ENCODE measurements around the gene LSM7.
"Not testable (repeated sequence)": the region's sequence is repeated elsewhere in the genome, so short reads cannot be mapped to it uniquely, and the experiment has no call there.

Gene LSM7

DNA sequence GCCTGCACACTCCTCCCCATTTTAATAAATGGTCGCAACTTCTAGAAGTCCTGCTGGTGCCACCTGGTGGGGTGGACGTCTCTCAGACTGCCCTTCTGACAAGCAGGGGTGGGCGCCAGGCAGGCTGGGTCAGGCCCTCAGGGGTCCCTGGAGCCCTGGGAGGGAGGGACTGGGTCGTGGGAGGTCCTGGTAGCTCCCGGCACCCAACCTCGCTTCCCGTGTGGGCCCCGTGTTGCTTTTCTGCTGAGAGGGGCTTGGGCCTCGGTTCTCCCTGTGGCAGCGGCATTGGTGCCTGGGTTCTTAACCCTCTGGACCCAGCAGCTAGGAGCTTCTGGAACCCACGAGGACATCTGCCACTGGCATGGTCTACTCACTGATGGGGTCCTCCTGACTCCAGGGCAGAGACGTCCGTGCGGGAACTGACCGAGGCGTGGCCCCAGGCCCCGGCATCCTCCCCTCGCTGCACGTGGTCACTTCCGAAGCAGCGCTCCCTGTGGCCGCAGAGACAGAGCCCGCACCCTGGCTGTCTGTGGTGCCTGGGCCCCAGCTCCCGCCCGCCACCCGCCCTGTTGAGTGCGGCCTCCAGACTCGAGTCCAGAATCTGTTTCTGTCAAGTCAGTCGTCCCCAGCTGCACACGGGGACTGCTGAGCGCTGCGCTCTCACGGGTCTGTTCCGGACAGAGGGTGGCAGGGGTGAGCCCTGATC is 25.7 kb upstream of the LSM7 start:
- TF ChIP-seq, protein P1, sequence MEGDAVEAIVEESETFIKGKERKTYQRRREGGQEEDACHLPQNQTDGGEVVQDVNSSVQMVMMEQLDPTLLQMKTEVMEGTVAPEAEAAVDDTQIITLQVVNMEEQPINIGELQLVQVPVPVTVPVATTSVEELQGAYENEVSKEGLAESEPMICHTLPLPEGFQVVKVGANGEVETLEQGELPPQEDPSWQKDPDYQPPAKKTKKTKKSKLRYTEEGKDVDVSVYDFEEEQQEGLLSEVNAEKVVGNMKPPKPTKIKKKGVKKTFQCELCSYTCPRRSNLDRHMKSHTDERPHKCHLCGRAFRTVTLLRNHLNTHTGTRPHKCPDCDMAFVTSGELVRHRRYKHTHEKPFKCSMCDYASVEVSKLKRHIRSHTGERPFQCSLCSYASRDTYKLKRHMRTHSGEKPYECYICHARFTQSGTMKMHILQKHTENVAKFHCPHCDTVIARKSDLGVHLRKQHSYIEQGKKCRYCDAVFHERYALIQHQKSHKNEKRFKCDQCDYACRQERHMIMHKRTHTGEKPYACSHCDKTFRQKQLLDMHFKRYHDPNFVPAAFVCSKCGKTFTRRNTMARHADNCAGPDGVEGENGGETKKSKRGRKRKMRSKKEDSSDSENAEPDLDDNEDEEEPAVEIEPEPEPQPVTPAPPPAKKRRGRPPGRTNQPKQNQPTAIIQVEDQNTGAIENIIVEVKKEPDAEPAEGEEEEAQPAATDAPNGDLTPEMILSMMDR (IDR thresholded peaks at IDR 0.05; ENCODE audit: extremely low read depth, missing control alignments): no peak
- no peak for DNase-seq (ENCODE audit: low spot score)

DNA sequence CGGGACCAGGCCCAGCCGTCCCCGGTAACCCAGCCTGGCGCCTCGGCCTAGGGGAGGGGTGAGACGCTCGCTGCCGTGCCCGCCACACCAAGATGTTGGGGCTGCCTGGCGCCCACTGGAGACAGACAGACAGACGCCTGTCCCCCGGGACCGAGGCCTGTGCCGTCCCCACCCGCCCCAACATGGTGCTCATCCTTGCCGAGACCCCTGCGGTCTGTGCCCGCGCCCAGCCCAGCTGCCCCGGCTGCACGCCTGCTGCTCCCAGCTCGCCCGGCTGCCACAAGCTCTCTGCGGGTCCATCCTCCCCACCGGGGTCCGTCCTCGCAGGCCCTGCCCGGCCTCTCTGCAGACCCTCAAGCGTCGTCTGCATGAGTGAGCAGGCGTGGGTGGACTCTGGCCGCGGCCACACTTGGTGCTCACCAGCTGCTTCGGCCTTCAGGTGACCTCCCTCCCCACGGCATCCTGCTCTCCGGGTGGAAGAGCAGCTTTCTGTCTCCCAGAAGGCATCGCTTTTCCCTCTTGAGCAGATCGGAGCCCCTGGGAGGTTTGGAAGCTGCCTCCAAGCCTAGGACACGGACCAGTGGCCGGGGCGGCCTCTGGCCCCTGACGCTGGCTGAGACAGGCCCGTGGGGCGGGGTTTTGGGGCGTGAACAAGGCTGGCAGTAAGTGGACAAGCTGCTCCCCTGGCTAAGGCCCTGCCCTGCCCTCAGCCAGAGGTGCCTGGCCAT is 24.9 kb upstream of the LSM7 start:
- DNase-seq (ENCODE audit: low spot score): no peak
- TF ChIP-seq, protein P1 (IDR thresholded peaks at IDR 0.05; ENCODE audit: extremely low read depth, missing control alignments): no peak

DNA sequence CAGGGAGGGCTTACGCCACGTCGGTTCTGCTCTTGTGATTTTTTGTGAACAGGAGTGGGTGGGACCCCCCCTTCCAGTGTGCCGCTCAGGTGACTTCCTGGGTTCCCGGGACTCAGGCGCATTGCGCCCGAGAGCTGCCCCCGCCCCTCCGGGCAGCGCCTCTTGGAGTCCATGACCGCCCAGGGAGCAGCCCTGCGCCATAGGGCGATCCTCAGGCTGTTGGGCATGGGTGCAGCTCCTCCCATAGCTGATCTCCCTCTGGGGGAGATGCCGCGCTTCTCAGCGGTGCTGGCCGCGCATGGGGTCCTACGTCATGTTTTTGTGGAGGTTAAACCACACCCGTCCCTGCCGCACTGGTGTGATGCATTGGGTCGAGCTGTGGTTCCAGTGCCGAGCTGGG is 23.7 kb upstream of the LSM7 start:
- TF ChIP-seq, protein P1 (IDR thresholded peaks at IDR 0.05; ENCODE audit: extremely low read depth, missing control alignments): no peak

DNA sequence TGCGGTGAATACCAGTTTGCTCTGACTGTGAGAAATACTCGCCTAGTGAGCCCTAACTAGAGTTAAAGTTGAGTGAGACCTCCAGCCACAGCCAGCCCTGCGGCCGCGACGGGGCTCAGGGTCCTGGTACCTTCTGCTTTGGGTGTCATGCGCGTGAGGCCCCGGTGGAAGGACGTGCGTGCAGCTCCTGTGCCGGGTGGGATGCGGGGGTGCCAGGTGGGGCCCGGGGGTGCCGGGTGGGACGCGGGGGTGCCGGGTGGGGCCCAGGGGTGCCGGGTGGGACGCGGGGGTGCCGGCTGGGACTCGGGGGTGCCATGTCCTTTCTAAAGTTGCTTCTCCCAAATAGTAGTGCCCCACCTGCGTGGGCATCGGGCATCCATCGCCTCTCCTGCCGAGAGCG is 23.2 kb upstream of the LSM7 start:
- DNase-seq (ENCODE audit: low spot score): no peak
- TF ChIP-seq, protein P1 (IDR thresholded peaks at IDR 0.05; ENCODE audit: extremely low read depth, missing control alignments): no peak

More for the DNA sequence above, 23.7 kb upstream of the LSM7 start:
- DNase-seq (ENCODE audit: low spot score): no peak

DNA sequence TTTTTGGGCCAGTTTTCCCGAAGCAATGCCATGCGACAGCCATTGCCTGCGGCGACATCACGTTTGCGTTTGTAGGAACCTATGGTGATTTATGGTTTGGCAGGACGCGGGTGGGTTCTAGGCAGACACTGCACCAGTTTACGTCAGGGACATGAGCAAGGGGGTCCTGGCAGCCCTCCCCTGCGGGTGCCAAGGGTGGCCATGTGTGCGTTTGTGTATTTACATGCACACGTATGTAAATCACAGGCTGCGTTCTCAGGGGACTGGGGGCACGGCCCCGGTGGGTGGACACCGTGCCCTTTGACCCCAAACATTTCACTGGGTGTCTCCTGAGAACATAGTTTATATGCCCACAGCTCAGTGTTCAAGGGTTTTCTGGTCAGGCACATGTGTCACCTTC is 22.3 kb upstream of the LSM7 start:
- no peak for DNase-seq (ENCODE audit: low spot score)
- TF ChIP-seq, protein P1 (IDR thresholded peaks at IDR 0.05; ENCODE audit: extremely low read depth, missing control alignments): no peak

DNA sequence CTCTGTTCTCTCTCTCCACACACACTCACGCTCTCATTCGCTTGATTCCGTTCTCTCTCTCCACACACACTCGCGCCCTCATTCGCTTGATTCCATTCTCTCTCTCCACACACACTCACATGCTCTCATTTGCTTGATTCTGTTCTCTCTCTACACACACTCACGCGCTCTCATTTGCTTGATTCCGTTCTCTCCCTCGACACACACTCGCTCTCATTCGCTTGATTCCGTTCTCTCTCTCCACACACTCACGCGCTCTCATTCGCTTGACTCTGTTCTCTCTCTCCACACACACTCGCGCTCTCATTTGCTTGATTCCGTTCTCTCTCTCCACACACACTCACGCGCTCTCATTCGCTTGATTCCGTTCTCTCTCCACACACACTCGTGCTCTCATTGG is 21.4 kb upstream of the LSM7 start:
- DNase-seq (ENCODE audit: low spot score): not testable (repeated sequence)

DNA sequence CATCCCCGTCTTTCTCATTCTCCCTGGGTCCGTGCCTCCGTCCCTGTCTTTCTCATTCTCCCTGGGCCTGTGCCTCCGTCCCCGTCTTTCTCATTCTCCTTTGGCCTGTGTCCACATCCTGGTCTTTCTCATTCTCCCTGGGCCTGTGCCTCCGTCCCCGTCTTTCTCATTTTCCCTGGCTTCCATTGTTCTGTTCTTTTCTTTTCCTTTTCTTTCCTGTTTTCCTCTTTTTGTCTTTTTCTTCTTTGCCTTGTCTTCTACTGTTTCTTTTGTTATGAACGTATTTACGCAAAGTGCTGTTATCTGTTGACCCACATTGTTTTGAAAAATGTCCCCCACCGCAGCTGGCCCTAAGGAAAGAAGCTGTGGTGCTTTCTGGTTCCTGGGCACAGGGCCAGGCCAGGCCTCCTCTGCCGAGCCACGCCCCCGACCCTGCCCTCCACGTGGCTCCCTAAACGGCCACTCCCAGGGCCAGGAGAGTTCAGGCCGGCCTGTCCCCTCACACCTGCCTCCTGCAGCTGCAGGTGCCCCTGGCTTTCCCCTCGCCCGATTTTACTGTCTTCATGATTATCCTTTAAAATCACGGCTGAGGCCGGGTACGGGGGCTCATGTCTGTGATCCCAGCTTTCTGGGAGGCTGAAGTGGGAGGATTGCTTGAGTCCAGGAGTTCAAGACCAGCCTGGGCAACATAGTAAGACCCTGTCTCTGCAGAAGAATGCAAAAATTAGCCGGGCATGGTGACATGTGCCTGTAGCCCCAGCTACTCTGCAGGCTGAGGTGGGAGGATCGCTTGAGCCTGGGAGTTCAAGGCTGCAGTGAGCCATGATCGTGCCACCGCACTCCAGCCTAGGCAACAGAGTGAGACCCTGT is 17.6 kb upstream of the LSM7 start:
- no peak for DNase-seq (ENCODE audit: low spot score)

More for the DNA sequence above, 17.6 kb upstream of the LSM7 start:
- TF ChIP-seq, protein P1 (IDR thresholded peaks at IDR 0.05; ENCODE audit: extremely low read depth, missing control alignments): no peak

Measured in GM20000 (cell line).